ENCODE data around the gene GAREM1. TPM values are rescaled to one million over a fixed set of nuclear protein-coding genes. Genes with fewer than 3 reads are reported as not detected.

GAREM1 gene
- total and polyA plus RNA-seq, 2 donors (not counting 3 experiments of a cell fraction or from before 2014, with no cell fraction given), result 0.69 to 1.0 TPM

DNA sequence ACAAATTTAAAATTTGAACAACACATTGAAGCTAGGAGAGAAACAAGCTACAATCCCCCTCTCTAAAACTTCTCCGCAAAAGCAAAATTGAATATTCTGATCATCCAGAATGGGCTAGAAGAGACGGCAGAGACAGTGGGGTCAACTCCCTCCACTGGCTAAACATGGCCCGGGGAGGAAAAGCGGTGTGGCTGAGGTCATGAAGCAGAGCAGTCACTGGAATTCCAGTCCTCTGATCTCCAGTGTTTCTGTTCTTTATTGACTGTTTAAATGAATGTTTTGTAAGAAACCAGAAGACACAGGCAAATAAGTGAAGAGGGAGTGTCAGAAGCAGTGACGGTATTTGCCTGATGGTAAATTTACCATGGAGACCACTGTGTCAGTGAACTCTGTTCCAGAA, 116.2 kb downstream of the GAREM1 start:
- intact Hi-C loops (cut with micrococcal nuclease), result no loop called here
- TF ChIP-seq JUN (IDR thresholded peaks at IDR 0.05; ENCODE audit: borderline replicate concordance, insufficient read depth, insufficient read length, low read depth) (no peak), FOS (IDR thresholded peaks at IDR 0.05; ENCODE audit: borderline replicate concordance, insufficient read depth, low read length) (no peak), POLR2AphosphoS5 (IDR thresholded peaks at IDR 0.05; ENCODE audit: insufficient read depth, low read depth, low read length) (no peak), GATA2 (IDR thresholded peaks at IDR 0.05; ENCODE audit: insufficient read depth, insufficient read length, low read depth, low read length) (no peak), MYC (IDR thresholded peaks at IDR 0.05; ENCODE audit: low read depth, low read length) (no peak)
- TF ChIP-seq, protein P1, sequence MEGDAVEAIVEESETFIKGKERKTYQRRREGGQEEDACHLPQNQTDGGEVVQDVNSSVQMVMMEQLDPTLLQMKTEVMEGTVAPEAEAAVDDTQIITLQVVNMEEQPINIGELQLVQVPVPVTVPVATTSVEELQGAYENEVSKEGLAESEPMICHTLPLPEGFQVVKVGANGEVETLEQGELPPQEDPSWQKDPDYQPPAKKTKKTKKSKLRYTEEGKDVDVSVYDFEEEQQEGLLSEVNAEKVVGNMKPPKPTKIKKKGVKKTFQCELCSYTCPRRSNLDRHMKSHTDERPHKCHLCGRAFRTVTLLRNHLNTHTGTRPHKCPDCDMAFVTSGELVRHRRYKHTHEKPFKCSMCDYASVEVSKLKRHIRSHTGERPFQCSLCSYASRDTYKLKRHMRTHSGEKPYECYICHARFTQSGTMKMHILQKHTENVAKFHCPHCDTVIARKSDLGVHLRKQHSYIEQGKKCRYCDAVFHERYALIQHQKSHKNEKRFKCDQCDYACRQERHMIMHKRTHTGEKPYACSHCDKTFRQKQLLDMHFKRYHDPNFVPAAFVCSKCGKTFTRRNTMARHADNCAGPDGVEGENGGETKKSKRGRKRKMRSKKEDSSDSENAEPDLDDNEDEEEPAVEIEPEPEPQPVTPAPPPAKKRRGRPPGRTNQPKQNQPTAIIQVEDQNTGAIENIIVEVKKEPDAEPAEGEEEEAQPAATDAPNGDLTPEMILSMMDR (IDR thresholded peaks at IDR 0.05; ENCODE audit: extremely low read depth in 1 of 2, insufficient read depth in 1 of 2, low read depth in 1 of 2, low read length in 2 of 2), result no peak

DNA sequence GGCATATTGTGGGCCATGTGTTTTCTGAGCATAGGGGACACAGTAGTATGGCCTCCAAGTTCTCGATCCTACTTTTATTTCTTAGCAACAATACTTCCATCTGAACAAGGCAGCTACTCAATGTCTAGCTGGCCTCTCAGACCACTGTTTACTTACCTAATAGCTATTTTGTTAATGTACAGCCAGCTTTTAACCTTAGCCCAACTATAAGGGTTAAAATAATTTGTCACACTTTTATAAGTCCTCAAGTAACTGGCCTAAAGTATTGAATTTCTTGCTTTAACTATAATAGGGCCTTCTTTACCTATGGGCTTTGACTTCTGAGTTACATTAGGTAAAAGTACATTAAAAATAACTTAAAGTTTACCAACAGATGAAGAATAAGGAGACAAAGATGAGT, 117.4 kb downstream of the GAREM1 start:
- no peak for FAIRE-seq
- Histone ChIP-seq H3K9me1 (replicated peaks; ENCODE audit: control insufficient read depth, extremely low read depth, insufficient read depth, low read length) (no peaks in the 10 kb centered on the region), H3K9me3 (replicated peaks; ENCODE audit: control insufficient read depth, insufficient read depth, low read length) (no peaks in the 10 kb centered on the region), H2AFZ (ENCODE audit: low read depth, low read length) (no peak overlapping the region), H4K20me1 (replicated peaks; ENCODE audit: control insufficient read depth, extremely low read depth, insufficient read depth, low read length) (no peaks in the 10 kb centered on the region), H3K4me1 (ENCODE audit: control insufficient read depth, extremely low read depth, insufficient read depth, low read length) (peaks cover 11% of the 10 kb centered on the region), H3K27ac (ENCODE audit: insufficient read depth, low read depth, low read length) (no peak overlapping the region), H3K27me3 (ENCODE audit: control insufficient read depth in 2 of 2, insufficient read depth in 2 of 2, low read length in 2 of 2) (no peaks in the 10 kb centered on the region), H3K79me2 (ENCODE audit: control insufficient read depth, insufficient read depth, low read length) (no peaks in the 10 kb centered on the region), H3K9ac (replicated peaks; ENCODE audit: extremely low read depth, insufficient read depth, low read length) (no peak overlapping the region), H3K36me3 (ENCODE audit: control insufficient read depth in 2 of 2, extremely low read depth in 1 of 2, insufficient read depth in 2 of 2, low read length in 2 of 2) (no peaks in the 10 kb centered on the region), H3K4me3 (replicated peaks in 1 of 3; ENCODE audit: insufficient read depth in 1 of 3, low read depth in 1 of 3, low read length in 3 of 3) (no peak overlapping the region), H3K4me2 (ENCODE audit: insufficient read depth, low read length) (no peak overlapping the region)
- no TSS peak for BruUV-seq (replicated peaks)
- POLR2A ChIA-PET, result no interaction called here
- TF ChIP-seq POLR2AphosphoS5 (IDR thresholded peaks at IDR 0.05; ENCODE audit: insufficient read depth, low read depth, low read length), result no peak
- TF ChIP-seq MYC (IDR thresholded peaks at IDR 0.05; ENCODE audit: low read depth, low read length), result no peak
- no peak for TF ChIP-seq FOS (IDR thresholded peaks at IDR 0.05; ENCODE audit: borderline replicate concordance, insufficient read depth, low read length)
- no peak for TF ChIP-seq EZH2 (IDR thresholded peaks at IDR 0.05; ENCODE audit: borderline replicate concordance, low read depth, low read length, severe bottlenecking)
- TF ChIP-seq, protein P1 (IDR thresholded peaks at IDR 0.05; ENCODE audit: extremely low read depth in 1 of 2, insufficient read depth in 1 of 2, low read depth in 1 of 2, low read length in 2 of 2), result no peak
- TF ChIP-seq, protein P2, sequence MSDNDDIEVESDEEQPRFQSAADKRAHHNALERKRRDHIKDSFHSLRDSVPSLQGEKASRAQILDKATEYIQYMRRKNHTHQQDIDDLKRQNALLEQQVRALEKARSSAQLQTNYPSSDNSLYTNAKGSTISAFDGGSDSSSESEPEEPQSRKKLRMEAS (IDR thresholded peaks at IDR 0.05; ENCODE audit: insufficient read depth, insufficient read length), result no peak
- no peak for TF ChIP-seq POLR2A (IDR thresholded peaks at IDR 0.05; ENCODE audit: low read depth, low read length)
- no peak for TF ChIP-seq GATA2 (IDR thresholded peaks at IDR 0.05; ENCODE audit: insufficient read depth, insufficient read length, low read depth, low read length)
- TF ChIP-seq JUN (IDR thresholded peaks at IDR 0.05; ENCODE audit: borderline replicate concordance, insufficient read depth, insufficient read length, low read depth), result no peak
- CTCF ChIA-PET, result no interaction called here
- dilution Hi-C loops (cut with MboI; ENCODE audit: extremely low pct_ligation_motif_present, low sequenced_read_pairs) (no loop called here), intact Hi-C loops (cut with micrococcal nuclease) (no loop called here)
- DNase-seq (ENCODE audit: low read depth, low spot score), result no peak

More for the DNA sequence above, 116.2 kb downstream of the GAREM1 start:
- Histone ChIP-seq H3K4me1 (ENCODE audit: control insufficient read depth, extremely low read depth, insufficient read depth, low read length) (peaks cover 10% of the 10 kb centered on the region), H3K27me3 (ENCODE audit: control insufficient read depth in 2 of 2, insufficient read depth in 2 of 2, low read length in 2 of 2) (no peaks in the 10 kb centered on the region), H3K9me1 (replicated peaks; ENCODE audit: control insufficient read depth, extremely low read depth, insufficient read depth, low read length) (no peaks in the 10 kb centered on the region), H3K4me2 (ENCODE audit: insufficient read depth, low read length) (no peak overlapping the region), H3K36me3 (ENCODE audit: control insufficient read depth in 2 of 2, extremely low read depth in 1 of 2, insufficient read depth in 2 of 2, low read length in 2 of 2) (no peaks in the 10 kb centered on the region), H2AFZ (ENCODE audit: low read depth, low read length) (no peak overlapping the region), H3K9me3 (replicated peaks; ENCODE audit: control insufficient read depth, insufficient read depth, low read length) (no peaks in the 10 kb centered on the region), H3K9ac (replicated peaks; ENCODE audit: extremely low read depth, insufficient read depth, low read length) (no peak overlapping the region), H4K20me1 (replicated peaks; ENCODE audit: control insufficient read depth, extremely low read depth, insufficient read depth, low read length) (no peaks in the 10 kb centered on the region), H3K27ac (ENCODE audit: insufficient read depth, low read depth, low read length) (no peak overlapping the region), H3K79me2 (ENCODE audit: control insufficient read depth, insufficient read depth, low read length) (no peaks in the 10 kb centered on the region), H3K4me3 (replicated peaks in 1 of 3; ENCODE audit: insufficient read depth in 1 of 3, low read depth in 1 of 3, low read length in 3 of 3) (no peak overlapping the region)
- dilution Hi-C loops (cut with MboI; ENCODE audit: extremely low pct_ligation_motif_present, low sequenced_read_pairs), result no loop called here
- no TSS peak for BruUV-seq (replicated peaks)
- DNase-seq (ENCODE audit: low read depth, low spot score) (no peak), FAIRE-seq (no peak)
- ChIA-PET CTCF (no interaction called here), POLR2A (no interaction called here)

Data from endothelial cell of umbilical vein (primary cell).